Stimulated activated CD4-positive, alpha-beta T cell treated with anti-CD3 and anti-CD28 coated beads, Interleukin-2, amount 100 ng/mL, for 48 hours (primary cell): ENCODE results near the gene SEPTIN10.
"Not testable (repeated sequence)": the region's sequence is repeated elsewhere in the genome, so short reads cannot be mapped to it uniquely, and the experiment has no call there.

ENCODE experiments used
- DNase-seq, 2 donors: peaks; one replicate each; pipeline ENCODE4 v3.0.0-alpha.2; 2020

The SEPTIN10 gene

DNA sequence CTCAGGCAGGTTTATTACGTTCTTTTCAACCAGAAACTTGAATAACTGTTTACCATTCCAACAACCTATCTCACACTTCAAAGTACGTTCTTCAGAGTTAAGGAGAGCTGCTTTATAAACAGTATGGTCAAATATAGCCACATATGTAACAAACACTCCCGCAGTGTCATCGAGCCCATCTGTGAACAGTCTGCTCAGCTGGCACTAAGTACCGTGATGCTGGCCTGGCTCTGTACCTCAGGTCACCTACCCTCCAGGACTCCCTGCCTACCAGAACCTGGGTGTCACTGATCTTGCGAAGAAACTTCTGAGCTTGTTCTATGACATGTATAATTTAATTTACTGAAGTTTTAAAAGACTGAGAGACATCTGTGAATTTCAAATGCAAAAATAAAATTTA, 71.4 kb downstream of the SEPTIN10 start:
- no peak for DNase-seq

- DNase-seq, result no peak
These were observed 75.2 kb downstream of the SEPTIN10 start for GRCh38 chr2:109538546-109538945.

GRCh38 chr2:109537565-109538222, 76.1 kb downstream of the SEPTIN10 start:
- no peak for DNase-seq

GRCh38 chr2:109536556-109536955, 77.2 kb downstream of the SEPTIN10 start:
- DNase-seq, result not testable (repeated sequence)

DNA sequence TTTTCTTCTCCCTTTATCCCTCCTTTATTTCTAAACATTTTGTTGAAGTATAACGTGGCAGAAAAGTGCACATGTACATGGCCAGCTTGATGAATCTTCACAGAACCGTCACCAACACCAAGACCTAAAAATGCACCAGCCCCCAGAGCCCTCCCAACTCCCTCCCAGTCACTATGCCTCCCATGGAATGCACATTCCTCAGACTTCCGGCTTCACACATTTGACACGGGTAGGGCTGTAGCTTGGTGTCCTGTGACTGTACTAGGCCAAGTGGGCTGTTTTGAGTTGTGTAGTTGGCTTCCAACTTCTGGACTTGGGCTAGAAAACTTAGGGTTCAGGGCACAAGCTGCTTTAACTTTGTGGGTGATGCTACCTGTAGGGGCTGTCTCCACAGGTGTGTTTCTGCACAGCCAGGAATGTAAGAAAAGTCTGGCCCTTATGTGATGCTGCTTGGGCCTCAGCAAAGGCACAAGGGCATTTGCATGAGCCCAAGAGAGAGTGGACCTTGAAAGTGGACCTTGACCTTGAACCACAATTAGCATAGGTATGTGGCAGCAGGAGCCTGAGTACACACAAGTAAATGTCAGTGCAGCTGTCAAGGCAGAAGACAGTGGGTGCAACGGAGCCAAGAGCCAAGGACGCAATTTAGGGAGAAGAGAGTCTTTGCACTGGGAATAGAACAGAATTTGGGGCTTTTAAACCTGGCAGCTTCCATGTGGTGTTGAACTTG, 78.4 kb downstream of the SEPTIN10 start:
- DNase-seq, result no peak

DNA sequence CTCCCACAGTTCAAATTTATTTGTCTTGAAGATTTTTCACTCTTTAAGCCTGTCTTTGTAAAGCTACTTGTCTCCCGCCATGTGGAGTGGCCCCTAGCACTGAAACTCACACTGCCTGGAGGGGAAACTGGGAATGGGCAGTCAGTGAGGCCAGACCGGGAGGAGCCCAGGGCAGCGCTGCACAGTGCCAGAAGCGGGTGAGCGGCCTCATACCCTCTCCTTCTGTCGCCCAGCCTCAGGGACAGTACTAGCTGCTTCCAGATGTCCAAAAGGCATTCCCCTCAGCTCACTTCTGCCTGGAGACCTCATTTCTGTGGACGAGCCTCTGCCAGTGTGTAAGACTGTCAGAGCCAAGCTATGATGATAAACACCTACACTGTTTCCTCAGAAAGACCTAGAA, 79.9 kb downstream of the SEPTIN10 start:
- DNase-seq, result no peak

DNA sequence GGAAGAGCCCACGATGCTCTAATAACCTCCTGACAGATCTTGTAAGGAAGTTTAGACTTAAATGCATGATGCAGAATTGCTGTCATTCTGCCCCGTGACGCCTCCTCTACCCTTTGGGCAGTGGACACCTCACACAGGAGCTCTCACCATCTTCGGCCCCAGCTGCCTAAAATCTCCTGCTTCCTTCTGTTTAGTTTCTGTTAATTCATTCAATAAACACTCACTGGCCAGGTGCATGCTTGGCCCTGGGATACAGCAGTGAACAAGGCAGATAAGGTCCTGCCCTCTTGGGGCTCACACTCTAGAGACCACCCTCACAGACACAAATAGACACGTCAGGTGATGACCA, 81.1 kb downstream of the SEPTIN10 start:
- no peak for DNase-seq

DNA sequence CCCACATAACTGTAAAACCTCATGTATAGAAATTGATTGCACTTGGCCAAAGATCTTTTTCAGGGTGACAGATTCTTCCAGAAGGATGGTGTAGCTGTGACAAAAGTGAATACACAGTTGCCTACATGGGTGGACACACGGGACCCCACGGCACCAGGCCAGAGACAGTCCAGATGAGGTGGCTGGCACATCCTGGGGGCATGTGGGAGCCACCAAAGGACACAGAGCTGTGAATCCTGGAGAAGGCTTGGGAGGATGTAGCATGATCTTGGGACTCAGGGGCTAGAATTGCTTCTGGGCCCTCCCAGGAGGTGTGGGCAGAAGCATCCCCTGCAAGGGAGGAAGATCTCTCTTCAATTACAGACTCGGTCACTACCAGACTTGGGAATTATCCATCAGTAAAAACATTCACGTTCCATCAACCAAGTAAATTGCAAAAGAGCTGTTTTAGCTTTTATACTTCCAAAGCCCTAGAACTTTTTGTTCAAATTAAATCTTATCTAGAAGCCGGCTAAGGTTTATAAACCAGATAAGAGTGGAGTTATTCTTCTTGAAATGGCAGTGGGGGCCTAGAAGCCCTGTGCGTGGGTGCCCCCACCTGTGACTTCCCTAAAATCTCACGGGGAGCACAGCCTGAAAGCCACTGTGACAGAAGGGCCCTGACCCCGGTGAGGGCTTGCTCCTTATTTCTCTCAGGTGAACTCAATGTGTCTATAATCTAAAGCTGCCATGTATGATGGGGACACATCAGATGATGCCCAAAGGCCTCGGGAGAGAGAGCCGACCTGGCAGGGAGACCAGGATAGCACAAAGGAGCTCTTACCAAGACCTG, 81.7 kb downstream of the SEPTIN10 start:
- DNase-seq, result no peak

- no peak for DNase-seq
These were observed 82.5 kb downstream of the SEPTIN10 start for GRCh38 chr2:109531221-109531620.

DNA sequence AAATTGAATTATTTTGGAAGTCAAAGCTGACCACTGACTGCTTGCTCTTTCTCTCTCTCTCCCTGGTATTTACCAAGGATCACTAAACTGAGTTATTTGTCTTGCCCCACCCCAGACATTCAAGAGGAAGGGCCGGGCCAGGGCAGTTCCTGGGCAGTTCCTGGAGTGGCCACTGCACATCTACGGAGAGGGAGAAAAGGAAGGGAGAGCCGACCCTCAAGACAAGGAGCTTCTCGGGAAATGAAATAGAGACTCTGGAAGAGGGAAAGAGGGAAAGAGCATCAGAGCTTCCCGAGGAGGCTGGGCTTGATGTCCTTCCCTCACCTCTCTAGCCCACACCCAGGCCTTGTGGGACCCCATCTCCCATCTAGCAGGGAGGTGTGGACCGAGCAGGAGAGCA, 83.1 kb downstream of the SEPTIN10 start:
- DNase-seq, result no peak

GRCh38 chr2:109529532-109530449, 84.0 kb downstream of the SEPTIN10 start:
- no peak for DNase-seq

DNA sequence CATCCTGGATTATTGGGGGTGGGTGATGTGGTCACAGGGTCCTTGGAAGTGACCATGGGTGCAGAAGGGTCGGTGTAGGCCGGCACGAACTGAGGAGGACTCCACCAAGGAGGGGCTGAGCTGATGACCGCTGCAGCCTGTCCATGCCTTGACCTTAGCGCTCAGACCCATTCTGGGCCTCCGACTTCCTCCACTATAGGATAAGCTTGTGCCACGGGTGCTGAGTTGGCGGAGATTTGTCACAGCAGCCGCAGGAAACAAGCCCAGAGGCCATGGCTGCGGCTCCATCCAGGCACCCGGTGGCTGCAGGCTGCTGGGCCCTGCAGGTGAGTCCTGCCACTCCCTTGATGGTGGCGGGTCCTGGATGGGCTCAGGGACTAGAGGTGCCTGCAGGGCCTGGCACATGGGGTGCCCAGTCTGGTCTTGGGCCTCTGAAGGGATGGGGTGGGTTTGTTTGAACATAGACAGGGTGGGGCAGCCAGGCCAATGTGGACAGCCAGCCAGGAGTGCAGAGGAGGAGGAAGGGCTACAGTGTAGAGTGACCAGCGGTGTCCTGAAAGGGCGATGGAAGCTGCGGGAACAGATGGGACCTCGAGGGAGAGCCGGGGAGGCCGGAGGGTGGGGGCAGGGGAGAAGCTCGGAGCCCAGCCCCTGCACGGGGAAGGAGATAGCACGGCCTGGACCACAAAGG, 84.8 kb downstream of the SEPTIN10 start:
- DNase-seq, result no peak

GRCh38 chr2:109527846-109528705, 85.7 kb downstream of the SEPTIN10 start:
- DNase-seq, result no peak

DNA sequence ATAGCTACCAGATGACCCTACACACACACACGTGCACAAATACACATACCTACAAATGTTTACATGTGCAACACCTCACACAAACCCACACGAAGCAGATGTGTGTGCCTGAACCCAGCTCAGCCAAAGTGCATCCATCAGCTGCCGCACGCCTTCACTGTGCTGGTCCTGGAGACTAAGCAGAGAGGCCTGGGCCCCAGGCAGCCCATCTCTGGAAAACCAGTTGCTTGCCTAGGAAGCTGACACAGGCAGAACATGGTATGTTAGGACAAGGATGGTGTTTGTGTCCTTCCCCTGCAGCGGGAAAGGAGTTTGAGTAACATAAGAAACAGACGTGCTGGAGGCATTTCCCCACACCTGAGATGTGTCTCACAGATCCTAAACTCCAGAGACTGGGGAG, 86.7 kb downstream of the SEPTIN10 start:
- DNase-seq, result no peak

- DNase-seq, result no peak
These were observed 87.3 kb downstream of the SEPTIN10 start for GRCh38 chr2:109526442-109526970.

DNA sequence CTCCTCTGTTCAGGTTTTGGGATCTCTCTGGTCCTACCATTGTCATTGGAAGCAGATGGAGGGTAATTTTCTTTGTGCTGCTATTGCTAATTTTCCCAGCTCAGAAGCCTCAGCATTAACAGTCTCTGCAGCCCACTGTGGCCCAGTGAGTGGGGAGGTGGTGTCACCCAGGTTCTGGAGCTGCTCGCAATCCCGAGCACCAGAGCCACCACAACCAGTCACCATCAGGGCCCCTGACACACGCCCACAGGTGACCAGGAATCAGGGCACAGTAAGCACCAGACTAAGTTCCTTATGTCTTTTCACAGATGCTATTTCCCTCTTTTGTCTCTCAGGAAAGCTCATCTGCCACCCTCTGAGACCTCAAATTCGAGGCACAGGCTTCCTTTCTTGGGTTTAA, 87.9 kb downstream of the SEPTIN10 start:
- DNase-seq, result no peak

DNA sequence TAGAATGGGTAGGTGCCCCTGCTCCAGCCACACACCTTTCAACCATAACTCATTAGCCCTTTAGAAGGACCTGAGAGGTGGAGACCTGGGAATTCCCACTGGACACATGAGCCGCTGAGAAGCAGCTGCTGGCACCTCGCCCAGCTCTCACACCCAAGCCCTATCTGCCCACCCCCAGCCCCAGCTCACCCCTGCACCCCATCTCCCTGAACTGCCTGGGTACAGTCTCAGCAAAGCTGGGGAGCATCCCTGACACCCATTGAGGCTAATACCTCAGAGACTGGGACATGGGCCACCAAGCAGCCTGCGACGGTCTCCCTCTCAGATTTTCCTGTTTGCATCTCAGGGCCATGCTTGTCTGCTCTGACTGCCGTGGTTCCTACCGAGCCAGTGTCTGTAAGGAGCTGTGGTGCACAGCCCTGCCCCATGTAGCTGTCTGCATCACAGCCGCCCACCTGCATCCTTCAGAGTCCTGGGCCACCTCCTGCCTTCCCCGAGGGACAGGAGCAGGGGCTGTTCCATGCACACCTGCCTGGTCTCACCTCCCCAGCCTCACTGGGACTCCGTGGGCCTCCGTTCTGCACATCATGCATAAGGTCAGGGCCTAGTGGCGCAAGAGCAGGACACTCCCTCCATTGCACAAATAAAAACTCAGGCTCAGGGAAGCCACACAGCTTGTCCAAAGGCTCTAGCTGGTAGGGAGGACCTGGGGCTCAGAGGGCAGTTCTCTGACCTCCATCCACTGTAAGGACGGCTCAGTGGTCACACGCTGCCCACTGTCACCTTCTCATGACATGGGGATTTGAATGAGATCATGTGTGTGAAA, 90.0 kb downstream of the SEPTIN10 start:
- DNase-seq, result no peak

GRCh38 chr2:109523121-109523520, 90.6 kb downstream of the SEPTIN10 start:
- no peak for DNase-seq

- DNase-seq, result no peak
These were observed 91.7 kb downstream of the SEPTIN10 start for GRCh38 chr2:109522063-109522374.
